Measurements from ENCODE around the gene OTUB2.

DNA sequence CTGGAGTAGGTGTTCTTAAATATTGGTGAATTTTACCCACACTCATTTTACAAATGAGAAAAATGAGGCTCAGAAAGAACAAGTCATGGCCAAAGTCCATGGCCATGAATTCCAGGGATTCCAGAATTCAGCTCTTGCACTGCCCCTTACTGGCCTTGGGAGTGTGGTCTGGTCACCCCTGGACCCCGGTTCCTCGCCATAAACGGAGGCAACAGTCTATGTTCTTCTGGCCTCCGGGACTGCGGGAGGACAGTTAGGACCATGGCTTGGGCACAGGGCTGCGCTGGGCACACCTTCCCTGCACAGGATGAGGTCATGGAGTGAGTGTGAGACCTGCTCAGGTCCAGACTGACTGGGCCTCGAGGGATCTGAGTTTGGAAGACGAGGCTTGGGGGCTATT is 22.1 kb upstream of the OTUB2 start:
- no peak for TF ChIP-seq GATA2 (IDR thresholded peaks at IDR 0.05; ENCODE audit: low read depth, low read length)
- TF ChIP-seq GATA3 (IDR thresholded peaks at IDR 0.05; ENCODE audit: low read depth, low read length) = no peak

Measured in SH-SY5Y (cell line).